Lung (tissue), 12 donors: ENCODE data around the gene ZGLP1. TPM values are rescaled to one million over a fixed set of nuclear protein-coding genes. Genes with fewer than 3 reads are reported as not detected.

Experiments used
- ATAC-seq: fragments of 200-7000 bp; cut with Tn5 transposase; one replicate; pipeline ENCODE4 v1.9.1; 2020; ENCODE audit warnings: moderate number of reproducible peaks; ENCODE audit not compliant: insufficient read depth, low FRiP score
- DNase-seq, 3 donors: peaks; one replicate each; pipeline ENCODE4 v3.0.0-alpha.2; 2013 to 2017
- H3K27ac ChIP-seq, 2 donors: one replicate each; pipeline ENCODE4 v1.5.1; 2013; ENCODE audit warnings: mild to moderate bottlenecking in 2 of 2, moderate library complexity in 2 of 2, control low read depth in 1 of 2, inconsistent platforms in 1 of 2, low read depth in 1 of 2, low read length in 1 of 2
- H3K27me3 ChIP-seq, 3 donors: one replicate each; pipeline ENCODE4 v1.5.1; 2013; ENCODE audit warnings: low read length in 2 of 3; ENCODE audit not compliant: control insufficient read depth in 3 of 3, insufficient read depth in 3 of 3
- H3K36me3 ChIP-seq, 4 donors: one replicate each; pipeline ENCODE4 v1.5.1; 2013; ENCODE audit warnings: low read length in 4 of 4, mild to moderate bottlenecking in 1 of 4, moderate library complexity in 1 of 4; ENCODE audit not compliant: control insufficient read depth in 4 of 4, insufficient read depth in 4 of 4
- H3K4me1 ChIP-seq, 5 donors: one replicate each; pipeline ENCODE4 v1.5.1; 2013; ENCODE audit warnings: low read length in 5 of 5, mild to moderate bottlenecking in 2 of 5, moderate library complexity in 1 of 5; ENCODE audit not compliant: control insufficient read depth in 5 of 5, insufficient read depth in 5 of 5
- H3K4me3 ChIP-seq: one replicate; pipeline ENCODE4 v1.5.1; 2013; ENCODE audit warnings: mild to moderate bottlenecking, control low read depth, moderate library complexity
- H3K9ac ChIP-seq, 2 donors: one replicate each; pipeline ENCODE4 v1.5.1; 2013; ENCODE audit warnings: low read length in 2 of 2, control low read depth in 1 of 2; ENCODE audit not compliant: insufficient read depth in 1 of 2
- H3K9me3 ChIP-seq, 4 donors: one replicate each; pipeline ENCODE4 v1.5.1; 2013; ENCODE audit warnings: low read length in 3 of 4, mild to moderate bottlenecking in 1 of 4, moderate library complexity in 1 of 4; ENCODE audit not compliant: control insufficient read depth in 4 of 4, insufficient read depth in 3 of 4
- CTCF ChIP-seq: IDR thresholded peaks from 2 replicates; pipeline ENCODE4 v1.5.1; 2012; ENCODE audit warnings: mild to moderate bottlenecking; ENCODE audit errors: control extremely low read depth, extremely low read depth
- WGBS, 2 donors: extraction: QIAGEN DNeasy Blood & Tissue Kit; methylation state at CpG; one replicate each; pipeline ENCODE4 v1.1.7; 2013; 5-methylcytosine and 5-hydroxymethylcytosine counted together
- polyA plus RNA-seq, 2 donors: library from polyadenylated mRNA; stranded (reverse); fragments of 200-250 nt; gene quantifications; one replicate each; pipeline ENCODE4 v1.2.1, GENCODE V29; 2013
- total RNA-seq, 2 donors: library from RNA; depleted of rRNA in 1 of 2; stranded (reverse); fragments of >200 nt in 1 of 2; gene quantifications; one replicate each; pipeline ENCODE4 v1.2.1, GENCODE V29; 2014 to 2021
- donor health status: control.
- donor health status: control.
- donor health status: Bipolar disorder and iron deficiency.
- donor health status: healthy.
- donor health status: DM: yes; HTN: yes; CAD: no.

The ZGLP1 gene
- total and polyA plus RNA-seq, 4 donors = 3.0 to 6.7 (median 4.4) TPM

DNA sequence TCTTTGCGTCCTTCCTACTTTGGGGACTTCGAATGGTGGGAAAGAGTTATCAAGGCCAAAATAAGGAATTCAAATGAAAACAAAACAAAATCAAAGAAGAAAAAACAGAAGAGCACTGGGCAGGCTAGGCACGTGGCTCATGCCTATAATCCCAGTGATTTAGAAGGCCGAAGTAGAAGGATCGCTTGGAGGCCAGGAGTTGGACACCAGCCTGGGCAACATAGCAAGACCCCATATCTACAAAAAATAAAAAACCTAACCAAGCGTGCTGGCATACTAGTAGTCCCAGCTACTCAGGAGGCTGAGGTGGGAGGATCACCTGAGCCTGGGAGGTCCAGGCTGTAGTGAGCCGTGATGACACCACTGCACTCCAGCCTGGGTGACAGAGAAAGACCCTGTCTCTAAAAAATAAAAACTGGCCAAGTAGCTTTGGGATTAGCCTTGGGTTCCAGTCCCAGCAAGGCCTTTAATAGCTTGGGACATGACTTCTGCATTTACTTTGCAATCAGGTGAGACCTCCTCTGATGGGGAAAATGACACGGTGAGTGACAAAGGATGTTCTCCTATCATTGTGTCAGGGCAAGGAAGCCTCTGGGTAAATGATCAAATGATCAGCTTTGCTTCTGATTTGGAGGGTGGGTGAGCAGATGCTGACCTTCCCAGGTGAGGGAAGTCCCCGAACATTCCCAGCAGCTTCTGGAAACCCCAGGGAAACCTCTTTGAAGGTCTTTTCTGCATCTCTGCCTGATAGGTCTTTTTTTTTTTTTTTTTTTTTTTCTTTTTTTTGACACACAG lies 31.6 kb downstream of the ZGLP1 start:
- ATAC-seq (no peak), DNase-seq (no peak)
- no peak for TF ChIP-seq CTCF
- H3K4me1 ChIP-seq = peaks cover 0 to 9% (median 0%) of the 10 kb centered on the region in 5 donors
- no peak overlapping the region for H3K4me3 ChIP-seq
- no peaks in the 10 kb centered on the region for H3K9me3 ChIP-seq
- H3K27ac ChIP-seq = peak overlapping the region in 1 of 2 donors; percentile 47
- H3K36me3 ChIP-seq = peaks cover 0 to 29% (median 0%) of the 10 kb centered on the region in 4 donors
- 90 to 93% methylated on average over 9 of the region's 9 CpGs for WGBS, 2 donors
- no peak overlapping the region for H3K9ac ChIP-seq
- H3K27me3 ChIP-seq = no peaks in the 10 kb centered on the region

GRCh38 chr19:10274589-10274988 lies 35.0 kb downstream of the ZGLP1 start:
- TF ChIP-seq CTCF = no peak
- ATAC-seq (no peak), DNase-seq (no peak)
- H3K9me3 ChIP-seq = no peaks in the 10 kb centered on the region
- H3K27ac ChIP-seq = peak overlapping the region in 1 of 2 donors; percentile 79
- no peak overlapping the region for H3K9ac ChIP-seq
- H3K27me3 ChIP-seq = peaks cover 0 to 8% (median 0%) of the 10 kb centered on the region in 3 donors
- peak overlapping the region; percentile 26 for H3K4me3 ChIP-seq
- H3K36me3 ChIP-seq = peaks cover 0 to 23% (median 0%) of the 10 kb centered on the region in 4 donors
- WGBS, 2 donors = 78 to 94% methylated on average over 10 of the region's 10 CpGs
- H3K4me1 ChIP-seq = peaks cover 0 to 16% (median 4%) of the 10 kb centered on the region in 5 donors

- H3K9ac ChIP-seq = no peak overlapping the region
- TF ChIP-seq CTCF = no peak
- H3K36me3 ChIP-seq = peaks cover 0 to 8% (median 0%) of the 10 kb centered on the region in 4 donors
- peak overlapping the region; percentile 76 for H3K4me3 ChIP-seq
- H3K4me1 ChIP-seq = peaks cover 0 to 16% (median 4%) of the 10 kb centered on the region in 5 donors
- DNase-seq (no peak), ATAC-seq (no peak)
- 15 to 23% methylated on average over 12 of the region's 12 CpGs for WGBS, 2 donors
- peaks cover 0 to 8% (median 0%) of the 10 kb centered on the region in 3 donors for H3K27me3 ChIP-seq
- H3K27ac ChIP-seq = peak overlapping the region; percentile 78 to 89
- no peaks in the 10 kb centered on the region for H3K9me3 ChIP-seq
Observed at GRCh38 chr19:10271543-10272086, 38.0 kb downstream of the ZGLP1 start.
